Activated CD4-positive, alpha-beta T cell treated with anti-CD3 and anti-CD28 coated beads, Interleukin-2, amount 10 ng/mL, durations not matched to agents 24 days and 14 days (primary cell): ENCODE data around the gene ALG1. TPM values are rescaled to one million over a fixed set of nuclear protein-coding genes. Genes with fewer than 3 reads are reported as not detected.
"Not testable (repeated sequence)": the region's sequence is repeated elsewhere in the genome, so short reads cannot be mapped to it uniquely, and the experiment has no call there.

Experiments used
- DNase-seq: peaks from one replicate; pipeline ENCODE4 v3.0.0; 2022
- H3K27ac Mint-ChIP-seq: one replicate; pipeline ENCODE4 v1.8.0; 2022; ENCODE audit warnings: mild to moderate bottlenecking, mixed read lengths
- H3K27me3 Mint-ChIP-seq: one replicate; pipeline ENCODE4 v1.8.0; 2022; ENCODE audit warnings: mixed read lengths
- H3K36me3 Mint-ChIP-seq: one replicate; pipeline ENCODE4 v1.8.0; 2022; ENCODE audit warnings: low read depth, mild to moderate bottlenecking, mixed read lengths
- H3K4me1 Mint-ChIP-seq: one replicate; pipeline ENCODE4 v1.8.0; 2021; ENCODE audit warnings: mixed read lengths
- H3K4me3 Mint-ChIP-seq: one replicate; pipeline ENCODE4 v1.8.0; 2022; ENCODE audit warnings: mild to moderate bottlenecking, moderate library complexity, mixed read lengths
- H3K9me3 Mint-ChIP-seq: one replicate; pipeline ENCODE4 v1.8.0; 2021; ENCODE audit warnings: mixed read lengths
- intact Hi-C: fragments of 100-400 bp; cut with micrococcal nuclease; formaldehyde crosslinking; loops from one replicate; pipeline ENCODE4 v1.15.1; 2023
- total RNA-seq: library from RNA; stranded (reverse); gene quantifications from 2 replicates; pipeline ENCODE4 v1.2.3, GENCODE V29; 2022

ALG1 gene
- total RNA-seq, 1 donor from 2014 or later: 36.1 TPM

GRCh38 chr16:5035909-5036227 is 35.8 kb upstream of the ALG1 start:
- Mint-ChIP-seq H3K4me3 (no peak overlapping the region), H3K9me3 (no peaks in the 10 kb centered on the region), H3K27me3 (no peaks in the 10 kb centered on the region), H3K4me1 (peaks cover 10% of the 10 kb centered on the region), H3K36me3 (no peaks in the 10 kb centered on the region), H3K27ac (no peak overlapping the region)
- intact Hi-C loops: no loop called here
- DNase-seq: no peak

- H3K9me3 Mint-ChIP-seq: no peaks in the 10 kb centered on the region
- H3K27me3 Mint-ChIP-seq: no peaks in the 10 kb centered on the region
- H3K36me3 Mint-ChIP-seq: no peaks in the 10 kb centered on the region
- intact Hi-C loops: no loop called here
- no peak for DNase-seq
- no peak overlapping the region for H3K27ac Mint-ChIP-seq
- peaks cover 10% of the 10 kb centered on the region for H3K4me1 Mint-ChIP-seq
- no peak overlapping the region for H3K4me3 Mint-ChIP-seq
Observed at GRCh38 chr16:5036228-5037156, 35.2 kb upstream of the ALG1 start.

GRCh38 chr16:5040451-5040850 is 31.2 kb upstream of the ALG1 start:
- no peaks in the 10 kb centered on the region for H3K4me1 Mint-ChIP-seq
- H3K9me3 Mint-ChIP-seq: no peaks in the 10 kb centered on the region
- intact Hi-C loops: no loop called here
- H3K36me3 Mint-ChIP-seq: no peaks in the 10 kb centered on the region
- no peak overlapping the region for H3K27ac Mint-ChIP-seq
- no peak for DNase-seq
- no peaks in the 10 kb centered on the region for H3K27me3 Mint-ChIP-seq
- H3K4me3 Mint-ChIP-seq: no peak overlapping the region

- intact Hi-C loops: no loop called here
Observed at GRCh38 chr16:5041600-5042133, 30.0 kb upstream of the ALG1 start.

GRCh38 chr16:5042574-5043171 is 29.0 kb upstream of the ALG1 start:
- no peak for DNase-seq
- Mint-ChIP-seq H3K36me3 (no peaks in the 10 kb centered on the region), H3K27ac (no peak overlapping the region), H3K27me3 (no peaks in the 10 kb centered on the region), H3K4me1 (no peaks in the 10 kb centered on the region), H3K4me3 (no peak overlapping the region), H3K9me3 (no peaks in the 10 kb centered on the region)
- intact Hi-C loops: no loop called here

More at GRCh38 chr16:5041600-5042133, 30.0 kb upstream of the ALG1 start:
- Mint-ChIP-seq H3K27me3 (no peaks in the 10 kb centered on the region), H3K9me3 (no peaks in the 10 kb centered on the region), H3K4me1 (no peaks in the 10 kb centered on the region), H3K4me3 (no peak overlapping the region), H3K36me3 (no peaks in the 10 kb centered on the region), H3K27ac (no peak overlapping the region)
- DNase-seq: no peak

GRCh38 chr16:5044011-5044540 is 27.6 kb upstream of the ALG1 start:
- H3K27ac Mint-ChIP-seq: no peak overlapping the region
- no peaks in the 10 kb centered on the region for H3K9me3 Mint-ChIP-seq
- intact Hi-C loops: no loop called here
- H3K27me3 Mint-ChIP-seq: peaks cover 6% of the 10 kb centered on the region
- H3K4me1 Mint-ChIP-seq: peaks cover 2% of the 10 kb centered on the region
- no peak for DNase-seq
- H3K36me3 Mint-ChIP-seq: no peaks in the 10 kb centered on the region
- H3K4me3 Mint-ChIP-seq: no peak overlapping the region

GRCh38 chr16:5044581-5044980 is 27.1 kb upstream of the ALG1 start:
- H3K4me3 Mint-ChIP-seq, H3K27me3 Mint-ChIP-seq, H3K4me1 Mint-ChIP-seq, H3K27ac Mint-ChIP-seq, DNase-seq, H3K9me3 Mint-ChIP-seq, H3K36me3 Mint-ChIP-seq, intact Hi-C loops: not testable (repeated sequence)

GRCh38 chr16:5045499-5046115 is 26.0 kb upstream of the ALG1 start:
- no peak overlapping the region for H3K27ac Mint-ChIP-seq
- H3K27me3 Mint-ChIP-seq: peaks cover 6% of the 10 kb centered on the region
- intact Hi-C loops: no loop called here
- H3K4me1 Mint-ChIP-seq: peaks cover 2% of the 10 kb centered on the region
- no peak for DNase-seq
- H3K9me3 Mint-ChIP-seq: no peaks in the 10 kb centered on the region
- H3K36me3 Mint-ChIP-seq: no peaks in the 10 kb centered on the region
- no peak overlapping the region for H3K4me3 Mint-ChIP-seq

GRCh38 chr16:5046914-5047313 is 24.7 kb upstream of the ALG1 start:
- Mint-ChIP-seq H3K27ac (no peak overlapping the region), H3K4me1 (peaks cover 2% of the 10 kb centered on the region), H3K27me3 (peaks cover 6% of the 10 kb centered on the region), H3K4me3 (no peak overlapping the region), H3K36me3 (no peaks in the 10 kb centered on the region), H3K9me3 (no peaks in the 10 kb centered on the region)
- intact Hi-C loops: no loop called here
- DNase-seq: no peak

- intact Hi-C loops: no loop called here
Observed at GRCh38 chr16:5054876-5055865, 16.5 kb upstream of the ALG1 start.

GRCh38 chr16:5056352-5056751 is 15.3 kb upstream of the ALG1 start:
- H3K4me1 Mint-ChIP-seq: peaks cover 2% of the 10 kb centered on the region
- no peak overlapping the region for H3K27ac Mint-ChIP-seq
- no peak overlapping the region for H3K4me3 Mint-ChIP-seq
- no peaks in the 10 kb centered on the region for H3K36me3 Mint-ChIP-seq
- no peaks in the 10 kb centered on the region for H3K27me3 Mint-ChIP-seq
- no peaks in the 10 kb centered on the region for H3K9me3 Mint-ChIP-seq
- peak; percentile 81 for DNase-seq
- intact Hi-C loops: loop anchor here (2.0 kb wide), 1 partner anchor 36 kb away; no protein-coding TSS in a partner anchor

More at GRCh38 chr16:5054876-5055865, 16.5 kb upstream of the ALG1 start:
- Mint-ChIP-seq H3K4me1 (peaks cover 2% of the 10 kb centered on the region), H3K4me3 (no peak overlapping the region), H3K27me3 (no peaks in the 10 kb centered on the region), H3K27ac (no peak overlapping the region), H3K36me3 (no peaks in the 10 kb centered on the region), H3K9me3 (no peaks in the 10 kb centered on the region)
- no peak for DNase-seq

- no peak overlapping the region for H3K4me3 Mint-ChIP-seq
- no peaks in the 10 kb centered on the region for H3K36me3 Mint-ChIP-seq
- H3K9me3 Mint-ChIP-seq: no peaks in the 10 kb centered on the region
- DNase-seq: no peak
- H3K4me1 Mint-ChIP-seq: peaks cover 2% of the 10 kb centered on the region
- intact Hi-C loops: no loop called here
- H3K27me3 Mint-ChIP-seq: no peaks in the 10 kb centered on the region
- H3K27ac Mint-ChIP-seq: no peak overlapping the region
Observed at GRCh38 chr16:5058476-5058875, 13.2 kb upstream of the ALG1 start.
